ENCODE results near the gene FAM227B.
A peak's percentile ranks its signal among the peaks of the same experiment; 100 is the strongest.
"Not testable (repeated sequence)": the region's sequence is repeated elsewhere in the genome, so short reads cannot be mapped to it uniquely, and the experiment has no call there.

Gene FAM227B

GRCh38 chr15:49495993-49496753 is 124.4 kb downstream of the FAM227B start:
- DNase-seq (ENCODE audit: low read depth in 3 of 3): no peak

DNA sequence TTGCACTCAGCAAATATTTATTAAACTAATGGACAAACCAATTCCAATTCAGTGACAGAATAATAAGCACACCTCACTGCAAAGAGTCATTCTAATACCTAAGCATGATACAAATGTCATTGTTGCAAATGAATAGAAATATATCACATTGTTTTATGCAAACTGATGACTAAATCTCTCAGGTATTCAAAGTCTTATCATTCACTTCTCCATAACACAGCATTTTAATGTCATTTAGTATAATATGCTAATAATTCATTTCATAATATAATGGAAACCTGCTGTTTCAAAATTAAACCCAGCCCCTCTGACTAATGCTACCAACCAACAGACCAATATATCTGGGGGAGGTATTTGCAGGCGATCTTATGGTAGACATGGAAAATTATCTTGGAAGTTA is 125.8 kb downstream of the FAM227B start:
- DNase-seq (ENCODE audit: low read depth in 3 of 3): no peak

DNA sequence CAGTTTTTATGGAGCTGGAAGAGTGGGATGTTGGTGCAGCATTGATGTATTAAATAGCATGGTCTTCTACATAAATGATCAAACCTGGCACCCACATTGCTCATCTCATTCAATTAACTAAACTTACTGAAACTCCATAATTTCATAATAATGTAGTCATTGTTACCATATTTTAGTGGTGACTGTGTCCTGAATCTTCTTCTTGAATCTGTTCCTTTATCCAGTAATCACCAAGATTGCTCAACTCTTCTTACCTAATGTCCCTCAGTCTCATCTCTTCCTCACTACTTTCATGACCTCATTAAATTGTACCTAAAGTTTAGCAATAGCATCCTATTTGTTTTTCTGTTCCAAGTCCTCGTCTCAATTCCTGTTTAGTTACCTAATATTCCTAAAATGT is 127.8 kb downstream of the FAM227B start:
- DNase-seq (ENCODE audit: low read depth in 3 of 3): no peak

DNA sequence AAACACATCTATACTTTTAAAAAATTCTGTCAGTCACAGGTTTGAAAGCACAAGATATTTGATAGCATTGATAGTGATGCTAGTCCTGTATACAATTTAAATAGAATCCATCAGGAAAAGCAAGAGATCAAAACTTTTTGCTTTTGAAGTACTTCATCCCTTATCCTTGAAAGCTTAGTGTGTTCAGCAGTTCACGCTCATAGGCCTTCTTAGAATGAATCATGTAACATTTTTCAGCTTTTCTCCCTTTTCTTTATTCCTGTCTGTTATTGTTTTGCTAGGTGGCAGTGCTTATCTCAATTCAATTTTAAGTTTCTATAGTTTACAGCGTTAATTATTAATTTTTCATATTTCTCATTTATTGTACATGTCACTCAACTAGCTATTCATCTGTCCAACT is 128.5 kb downstream of the FAM227B start:
- no peak for DNase-seq (ENCODE audit: low read depth in 3 of 3)

DNA sequence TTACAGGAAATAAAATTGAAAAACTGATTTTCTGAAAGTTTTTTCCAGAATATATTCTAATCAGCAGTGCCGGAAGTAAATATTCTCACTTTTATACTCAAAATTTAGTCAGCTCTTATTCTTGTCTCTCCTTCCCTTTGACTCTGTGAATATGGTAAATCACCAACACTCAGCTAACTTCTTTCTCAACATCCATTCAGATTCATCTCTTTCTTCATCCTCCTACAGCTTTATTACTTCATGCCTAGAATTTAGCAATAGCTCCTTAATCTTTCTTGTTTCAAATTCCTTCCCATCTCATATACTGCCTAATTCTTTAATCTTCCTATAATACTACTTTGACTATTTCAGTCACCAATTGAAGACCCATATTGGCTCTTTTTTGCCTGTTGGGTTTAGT is 129.7 kb downstream of the FAM227B start:
- DNase-seq (ENCODE audit: low read depth in 3 of 3): no peak

GRCh38 chr15:49485401-49485800 is 135.2 kb downstream of the FAM227B start:
- not testable (repeated sequence) for DNase-seq (ENCODE audit: low read depth in 3 of 3)

GRCh38 chr15:49478982-49479381 is 141.6 kb downstream of the FAM227B start:
- not testable (repeated sequence) for DNase-seq (ENCODE audit: low read depth in 3 of 3)

GRCh38 chr15:49478021-49478420 is 142.6 kb downstream of the FAM227B start:
- DNase-seq (ENCODE audit: low read depth in 3 of 3): not testable (repeated sequence)

GRCh38 chr15:49473031-49473430 is 147.6 kb downstream of the FAM227B start:
- no peak for DNase-seq (ENCODE audit: low read depth in 3 of 3)

- DNase-seq (ENCODE audit: low read depth in 3 of 3): no peak
Measured at GRCh38 chr15:49472338-49472737, 148.3 kb downstream of the FAM227B start.

DNA sequence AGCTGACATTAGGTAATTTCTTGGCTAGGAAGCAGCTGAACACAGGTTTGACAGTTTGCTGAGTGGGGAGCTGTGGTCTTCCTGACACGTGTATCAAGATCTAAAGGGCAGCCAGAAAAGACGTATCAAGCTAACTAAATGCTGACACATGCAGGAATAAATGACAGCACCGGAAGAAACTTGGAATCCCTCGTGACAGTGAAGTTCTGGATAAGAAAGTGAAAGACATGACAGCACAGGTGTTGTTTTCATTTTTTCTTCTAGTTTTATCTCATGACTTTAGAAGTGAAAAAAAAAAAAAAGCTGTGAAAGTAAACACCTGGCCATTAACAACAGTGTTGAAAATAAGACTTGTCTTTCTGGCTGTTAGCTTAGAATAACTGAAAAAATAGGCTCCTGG is 148.9 kb downstream of the FAM227B start:
- no peak for DNase-seq (ENCODE audit: low read depth in 3 of 3)

GRCh38 chr15:49471248-49471647 is 149.4 kb downstream of the FAM227B start:
- peak in 1 of 3 experiments; percentile 40 for DNase-seq (ENCODE audit: low read depth in 3 of 3)

- no peak for DNase-seq (ENCODE audit: low read depth in 3 of 3)
Measured at GRCh38 chr15:49468481-49468839, 152.2 kb downstream of the FAM227B start.

- no peak for DNase-seq (ENCODE audit: low read depth in 3 of 3)
Measured at GRCh38 chr15:49467746-49468480, 152.7 kb downstream of the FAM227B start.

DNA sequence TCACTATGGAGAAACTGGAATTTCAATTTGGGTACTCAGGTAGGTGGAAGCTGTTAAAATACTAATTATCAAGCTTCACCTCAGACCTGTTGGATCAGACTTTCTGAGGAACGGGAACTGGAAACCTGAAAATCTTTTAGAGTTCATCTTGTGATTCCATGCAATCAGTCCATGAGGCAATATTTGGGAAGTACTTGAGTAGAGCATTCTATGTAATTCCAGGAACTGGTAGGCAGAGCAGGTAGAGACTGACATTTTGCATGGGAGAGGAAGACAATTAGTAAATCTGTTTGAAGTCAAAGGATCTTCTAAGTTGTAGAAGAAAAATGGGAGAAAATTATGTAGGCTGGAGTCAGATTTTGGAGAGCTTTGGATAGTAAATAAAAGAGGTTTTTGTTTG is 154.5 kb downstream of the FAM227B start:
- DNase-seq (ENCODE audit: low read depth in 3 of 3): no peak

- DNase-seq (ENCODE audit: low read depth in 3 of 3): no peak
Measured at GRCh38 chr15:49464522-49464921, 156.1 kb downstream of the FAM227B start.

- no peak for DNase-seq (ENCODE audit: low read depth in 3 of 3)
Measured at GRCh38 chr15:49462232-49462844, 158.3 kb downstream of the FAM227B start.

GRCh38 chr15:49460411-49460941 is 160.1 kb downstream of the FAM227B start:
- no peak for DNase-seq (ENCODE audit: low read depth in 3 of 3)

- no peak for DNase-seq (ENCODE audit: low read depth in 3 of 3)
Measured at GRCh38 chr15:49458145-49458544, 162.5 kb downstream of the FAM227B start.

GRCh38 chr15:49456166-49456565 is 164.5 kb downstream of the FAM227B start:
- no peak for DNase-seq (ENCODE audit: low read depth in 3 of 3)

DNA sequence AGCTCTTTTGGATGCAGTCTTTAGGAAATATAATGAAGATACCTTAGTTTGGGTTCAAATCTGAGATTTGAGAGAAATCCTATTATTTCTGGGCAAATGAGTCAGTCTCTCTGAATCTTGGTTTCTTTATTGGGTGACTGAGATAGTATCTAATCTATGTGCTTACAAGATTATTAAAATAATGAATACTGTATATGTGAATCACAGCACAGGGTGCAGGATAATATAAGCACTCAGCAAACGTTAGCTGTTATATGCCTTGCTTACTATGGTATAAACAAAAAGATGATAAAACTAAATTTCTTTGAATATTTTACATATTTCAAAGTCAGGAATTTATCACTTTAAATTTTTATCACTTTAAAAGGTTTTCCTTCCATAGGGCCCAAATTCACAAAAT is 168.0 kb downstream of the FAM227B start:
- no peak for DNase-seq (ENCODE audit: low read depth in 3 of 3)

GRCh38 chr15:49441816-49442215 is 178.8 kb downstream of the FAM227B start:
- no peak for DNase-seq (ENCODE audit: low read depth in 3 of 3)

GRCh38 chr15:49441356-49441755 is 179.3 kb downstream of the FAM227B start:
- DNase-seq (ENCODE audit: low read depth in 3 of 3): no peak
